ENCODE data around the gene CTXND1.

DNA sequence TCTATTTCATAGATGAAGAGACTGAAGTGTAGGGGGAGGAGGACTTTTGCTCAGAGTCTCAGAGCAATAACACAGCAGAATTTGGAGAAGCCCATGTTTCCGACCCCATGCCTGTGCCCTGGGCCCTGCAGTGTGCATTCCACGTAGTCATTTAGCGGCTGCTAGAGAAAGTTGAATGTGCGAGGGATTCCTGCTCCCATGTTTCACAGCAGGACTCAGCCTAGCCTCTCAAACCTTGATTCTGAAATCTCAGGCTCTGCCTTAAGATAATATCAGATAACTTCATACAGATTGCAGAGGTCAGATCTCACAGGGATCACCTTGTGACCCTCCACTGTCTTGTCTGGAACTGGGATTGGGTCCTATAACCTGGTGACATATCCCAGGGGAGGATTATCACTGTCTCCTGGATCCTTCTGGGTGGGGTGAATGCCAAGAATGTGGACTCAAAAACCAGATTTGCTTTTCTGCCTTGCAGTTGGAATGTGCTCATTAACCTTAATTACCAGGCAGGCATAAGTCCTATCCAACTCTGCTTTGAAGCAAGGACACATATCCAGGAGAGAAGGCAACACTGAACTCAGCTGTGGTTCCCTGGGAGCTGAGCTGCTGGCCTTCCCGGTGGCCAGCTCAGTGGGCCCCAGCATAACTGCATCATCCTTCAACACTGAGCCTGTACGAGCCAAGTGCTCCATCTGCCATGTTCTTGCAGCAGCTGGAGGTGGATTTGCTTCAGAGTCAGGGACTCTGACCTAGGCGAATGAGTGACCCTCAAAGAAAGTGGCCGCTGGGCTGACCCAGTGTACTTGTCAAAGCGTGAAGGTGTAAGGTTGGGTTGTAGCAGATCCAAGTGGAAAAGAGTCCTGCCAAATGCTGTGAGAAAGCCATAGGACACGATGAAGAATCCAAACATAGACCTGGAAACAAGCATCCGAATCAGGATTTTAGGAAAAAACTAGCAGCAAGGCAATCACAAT, 43.0 kb downstream of the CTXND1 start:
- no peak for TF ChIP-seq POLR2A (IDR thresholded peaks at IDR 0.05; ENCODE audit: control extremely low read depth in 1 of 2, low read depth in 2 of 2, low read length in 2 of 2)
- TF ChIP-seq EZH2 (IDR thresholded peaks at IDR 0.05; ENCODE audit: low read depth, low read length, severe bottlenecking) = no peak
- TF ChIP-seq, protein P1, sequence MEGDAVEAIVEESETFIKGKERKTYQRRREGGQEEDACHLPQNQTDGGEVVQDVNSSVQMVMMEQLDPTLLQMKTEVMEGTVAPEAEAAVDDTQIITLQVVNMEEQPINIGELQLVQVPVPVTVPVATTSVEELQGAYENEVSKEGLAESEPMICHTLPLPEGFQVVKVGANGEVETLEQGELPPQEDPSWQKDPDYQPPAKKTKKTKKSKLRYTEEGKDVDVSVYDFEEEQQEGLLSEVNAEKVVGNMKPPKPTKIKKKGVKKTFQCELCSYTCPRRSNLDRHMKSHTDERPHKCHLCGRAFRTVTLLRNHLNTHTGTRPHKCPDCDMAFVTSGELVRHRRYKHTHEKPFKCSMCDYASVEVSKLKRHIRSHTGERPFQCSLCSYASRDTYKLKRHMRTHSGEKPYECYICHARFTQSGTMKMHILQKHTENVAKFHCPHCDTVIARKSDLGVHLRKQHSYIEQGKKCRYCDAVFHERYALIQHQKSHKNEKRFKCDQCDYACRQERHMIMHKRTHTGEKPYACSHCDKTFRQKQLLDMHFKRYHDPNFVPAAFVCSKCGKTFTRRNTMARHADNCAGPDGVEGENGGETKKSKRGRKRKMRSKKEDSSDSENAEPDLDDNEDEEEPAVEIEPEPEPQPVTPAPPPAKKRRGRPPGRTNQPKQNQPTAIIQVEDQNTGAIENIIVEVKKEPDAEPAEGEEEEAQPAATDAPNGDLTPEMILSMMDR (IDR thresholded peaks at IDR 0.05; ENCODE audit: control extremely low read depth in 1 of 3, insufficient read depth in 1 of 3, low read depth in 1 of 3, low read length in 3 of 3) = no peak
- TF ChIP-seq TAF7 (optimal IDR thresholded peaks at IDR 0.05; ENCODE audit: borderline replicate concordance, low read depth, low read length) = no peak
- TF ChIP-seq BRCA1 (IDR thresholded peaks at IDR 0.05; ENCODE audit: low read depth, low read length) = no peak
- TF ChIP-seq POLR2AphosphoS5 (IDR thresholded peaks at IDR 0.05; ENCODE audit: low read depth, low read length) = no peak
- TF ChIP-seq PHF8 (conservative IDR thresholded peaks at IDR 0.05; ENCODE audit: low read depth, low read length) = no peak
- no peak for TF ChIP-seq CEBPB (IDR thresholded peaks at IDR 0.05; ENCODE audit: low read depth, low read length)
- TF ChIP-seq TCF12 (IDR thresholded peaks at IDR 0.05; ENCODE audit: low read depth, low read length) = no peak
- no peak for TF ChIP-seq JUN (IDR thresholded peaks at IDR 0.05; ENCODE audit: low read depth, low read length)
- TF ChIP-seq RAD21 (IDR thresholded peaks at IDR 0.05 in 1 of 2, conservative IDR thresholded peaks at IDR 0.05 in 1 of 2; ENCODE audit: low read depth in 2 of 2, low read length in 2 of 2) = no peak

Data from H1 (cell line).